MG63 (cell line): ENCODE measurements around the gene ANKRD50. TPM values are rescaled to one million over a fixed set of nuclear protein-coding genes. Genes with fewer than 3 reads are reported as not detected.

Experiments used
- DNase-seq: peaks from one replicate; pipeline ENCODE4 v3.0.0-alpha.2; 2020
- H3K27me3 ChIP-seq: fragments of 250-450 bp; sonication (Bioruptor Pico); 2 replicates; pipeline ENCODE4 v1.5.1; 2020; ENCODE audit warnings: mild to moderate bottlenecking, moderate library complexity
- H3K36me3 ChIP-seq: fragments of 250-450 bp; sonication (Bioruptor Pico); 2 replicates; pipeline ENCODE4 v1.5.1; 2020; ENCODE audit warnings: mild to moderate bottlenecking, moderate library complexity
- H3K4me3 ChIP-seq: fragments of 250-450 bp; sonication (Bioruptor Pico); 2 replicates; pipeline ENCODE4 v1.5.1; 2020; ENCODE audit warnings: mild to moderate bottlenecking, moderate library complexity
- H3K9me3 ChIP-seq: fragments of 250-450 bp; sonication (Bioruptor Pico); 2 replicates; pipeline ENCODE4 v1.5.1; 2020; ENCODE audit warnings: mild to moderate bottlenecking, moderate library complexity
- total RNA-seq: library from RNA; depleted of rRNA; stranded (reverse); fragments of >200 nt; shearing (Covaris generic); gene quantifications from 2 replicates; pipeline ENCODE4 v1.2.3, GENCODE V29; 2014; ENCODE audit warnings: low replicate concordance

Gene ANKRD50
- total RNA-seq, 1 experiment from 2014 or later, result 4.4 TPM

- peak; percentile 9 for DNase-seq
- H3K4me3 ChIP-seq, result peak overlapping the region; percentile 61
Observed at GRCh38 chr4:124711471-124712371, 811 bp downstream of the ANKRD50 start.

GRCh38 chr4:124710911-124711310 lies 1.6 kb downstream of the ANKRD50 start:
- peak; percentile 25 for DNase-seq
- no peaks in the 10 kb centered on the region for H3K27me3 ChIP-seq
- H3K36me3 ChIP-seq, result peaks cover 9% of the 10 kb centered on the region
- peak overlapping the region; percentile 61 for H3K4me3 ChIP-seq
- no peaks in the 10 kb centered on the region for H3K9me3 ChIP-seq

More at GRCh38 chr4:124711471-124712371, 811 bp downstream of the ANKRD50 start:
- Histone ChIP-seq H3K27me3 (no peaks in the 10 kb centered on the region), H3K36me3 (peaks cover 5% of the 10 kb centered on the region; the same call in 1 of the 2 replicates), H3K9me3 (no peaks in the 10 kb centered on the region)

GRCh38 chr4:124710015-124710741 lies 2.4 kb downstream of the ANKRD50 start:
- peak overlapping the region; percentile 61 for H3K4me3 ChIP-seq
- H3K9me3 ChIP-seq, result no peaks in the 10 kb centered on the region
- no peaks in the 10 kb centered on the region for H3K27me3 ChIP-seq
- peaks cover 9% of the 10 kb centered on the region for H3K36me3 ChIP-seq
- DNase-seq, result no peak

DNA sequence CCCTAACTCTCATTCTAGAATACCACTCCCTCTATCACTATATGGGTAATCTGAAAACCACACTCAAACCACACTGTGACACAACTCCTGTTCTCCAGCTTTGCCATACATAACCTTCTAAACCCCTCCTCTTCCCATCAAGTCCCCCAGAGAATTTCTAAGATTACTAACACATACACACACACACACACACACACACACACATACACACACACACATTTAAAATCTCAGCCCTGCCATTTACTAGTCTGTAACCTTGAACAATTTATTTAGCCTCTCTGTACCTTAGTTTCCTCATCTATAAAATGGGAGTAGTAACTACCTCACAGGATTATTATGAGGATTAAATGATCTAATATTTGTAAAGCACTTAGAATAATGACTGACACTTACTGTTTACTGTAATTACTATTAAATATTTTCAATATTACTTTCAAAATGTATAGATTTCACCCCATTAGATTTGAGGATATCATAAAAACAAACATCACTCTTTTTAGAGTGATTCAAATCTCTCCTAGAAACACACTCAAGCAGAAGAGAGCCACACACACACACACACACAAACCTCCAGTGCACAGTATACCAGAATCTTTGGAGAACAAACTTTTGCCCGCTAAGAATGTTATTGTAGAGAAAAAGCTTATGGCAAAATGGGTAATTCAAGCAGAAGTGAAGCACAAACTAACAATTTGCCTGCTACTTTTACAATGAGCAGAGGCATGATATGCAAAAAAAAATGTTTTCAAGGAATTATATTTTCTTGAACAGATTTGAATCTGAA lies 3.8 kb downstream of the ANKRD50 start:
- Histone ChIP-seq H3K4me3 (peak overlapping the region; percentile 61), H3K27me3 (no peaks in the 10 kb centered on the region), H3K9me3 (no peaks in the 10 kb centered on the region), H3K36me3 (peaks cover 9% of the 10 kb centered on the region)
- no peak for DNase-seq

DNA sequence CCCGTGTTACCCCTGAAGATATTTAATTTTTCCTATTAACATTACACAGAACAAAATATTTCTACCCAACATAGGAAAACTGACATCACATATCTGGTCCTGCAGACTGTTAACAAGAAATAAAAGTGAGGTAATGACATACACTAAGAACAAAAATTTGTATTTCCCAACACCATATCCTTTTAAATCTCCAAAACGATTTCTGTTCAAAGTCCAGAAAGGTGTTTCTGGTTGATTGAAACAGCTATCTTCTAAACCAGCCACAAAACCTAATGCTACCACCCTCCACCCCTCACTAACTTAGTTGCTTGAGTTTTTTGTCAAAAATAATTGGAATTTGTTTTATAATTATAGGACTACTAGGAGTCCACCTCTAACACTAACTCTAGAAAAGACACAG lies 7.1 kb downstream of the ANKRD50 start:
- Histone ChIP-seq H3K36me3 (peaks cover 15% of the 10 kb centered on the region), H3K4me3 (no peak overlapping the region), H3K9me3 (no peaks in the 10 kb centered on the region), H3K27me3 (no peaks in the 10 kb centered on the region)
- DNase-seq, result no peak

GRCh38 chr4:124703154-124703553 lies 9.4 kb downstream of the ANKRD50 start:
- peaks cover 22% of the 10 kb centered on the region for H3K36me3 ChIP-seq
- no peaks in the 10 kb centered on the region for H3K9me3 ChIP-seq
- H3K4me3 ChIP-seq, result no peak overlapping the region
- H3K27me3 ChIP-seq, result no peaks in the 10 kb centered on the region
- DNase-seq, result no peak

DNA sequence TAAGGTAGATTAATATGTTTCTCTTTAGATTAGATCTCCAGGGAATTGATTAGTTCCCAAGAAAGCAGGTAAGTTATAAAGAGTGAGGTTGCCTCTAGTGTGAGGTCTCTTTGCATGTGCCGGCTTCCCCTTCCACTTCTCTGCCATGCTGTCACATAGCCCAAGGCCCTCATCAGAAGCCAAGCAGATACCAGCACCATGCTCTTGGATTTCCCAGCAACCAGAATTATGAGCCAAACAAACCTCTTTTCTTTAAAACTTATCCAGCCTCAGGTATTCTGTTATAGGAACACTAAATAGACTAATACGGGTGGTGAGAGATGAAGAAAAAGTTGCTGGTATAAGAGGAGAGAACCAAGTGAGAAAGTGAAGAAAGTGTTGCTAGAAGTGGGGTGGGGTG lies 15.1 kb downstream of the ANKRD50 start:
- no peak for DNase-seq
- H3K9me3 ChIP-seq, result no peaks in the 10 kb centered on the region
- H3K36me3 ChIP-seq, result peaks cover 16% of the 10 kb centered on the region
- no peak overlapping the region for H3K4me3 ChIP-seq
- H3K27me3 ChIP-seq, result no peaks in the 10 kb centered on the region

GRCh38 chr4:124696182-124696581 lies 16.4 kb downstream of the ANKRD50 start:
- no peaks in the 10 kb centered on the region for H3K27me3 ChIP-seq
- H3K36me3 ChIP-seq, result peaks cover 16% of the 10 kb centered on the region
- H3K4me3 ChIP-seq, result no peak overlapping the region
- no peak for DNase-seq
- no peaks in the 10 kb centered on the region for H3K9me3 ChIP-seq

- DNase-seq, result no peak
- Histone ChIP-seq H3K36me3 (peaks cover 9% of the 10 kb centered on the region), H3K27me3 (no peaks in the 10 kb centered on the region), H3K4me3 (no peak overlapping the region), H3K9me3 (no peaks in the 10 kb centered on the region)
Observed at GRCh38 chr4:124694946-124695598, 17.5 kb downstream of the ANKRD50 start.

- no peak overlapping the region for H3K4me3 ChIP-seq
- H3K9me3 ChIP-seq, result no peaks in the 10 kb centered on the region
- no peak for DNase-seq
- H3K27me3 ChIP-seq, result no peaks in the 10 kb centered on the region
- peaks cover 11% of the 10 kb centered on the region for H3K36me3 ChIP-seq
Observed at GRCh38 chr4:124694306-124694705, 18.2 kb downstream of the ANKRD50 start.

GRCh38 chr4:124691801-124692200 lies 20.7 kb downstream of the ANKRD50 start:
- no peak overlapping the region for H3K4me3 ChIP-seq
- H3K9me3 ChIP-seq, result no peaks in the 10 kb centered on the region
- no peaks in the 10 kb centered on the region for H3K27me3 ChIP-seq
- DNase-seq, result no peak
- H3K36me3 ChIP-seq, result peaks cover 8% of the 10 kb centered on the region

GRCh38 chr4:124686279-124686678 lies 26.3 kb downstream of the ANKRD50 start:
- DNase-seq, result no peak
- Histone ChIP-seq H3K4me3 (no peak overlapping the region), H3K36me3 (peaks cover 5% of the 10 kb centered on the region), H3K27me3 (no peaks in the 10 kb centered on the region), H3K9me3 (no peaks in the 10 kb centered on the region)

DNA sequence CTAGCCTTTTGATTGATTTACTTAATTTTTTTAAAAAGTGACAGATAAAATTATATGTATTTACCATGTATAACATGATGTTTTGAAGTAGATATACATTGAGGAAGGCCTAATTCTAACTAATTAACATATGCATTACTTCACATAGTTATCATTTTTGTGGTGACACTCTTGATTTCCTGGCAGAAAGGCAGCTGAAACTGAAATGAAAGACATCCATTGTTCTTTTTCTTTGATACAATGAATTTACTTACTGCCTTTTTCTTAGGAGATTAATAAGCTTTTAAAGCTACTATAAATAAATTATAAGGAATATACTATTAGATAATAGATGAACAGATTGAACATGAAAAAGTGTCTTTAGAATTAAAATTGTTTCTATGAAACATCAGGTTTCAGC lies 26.7 kb downstream of the ANKRD50 start:
- DNase-seq, result no peak
- H3K9me3 ChIP-seq, result no peaks in the 10 kb centered on the region
- H3K4me3 ChIP-seq, result no peak overlapping the region
- no peaks in the 10 kb centered on the region for H3K27me3 ChIP-seq
- peaks cover 5% of the 10 kb centered on the region for H3K36me3 ChIP-seq

DNA sequence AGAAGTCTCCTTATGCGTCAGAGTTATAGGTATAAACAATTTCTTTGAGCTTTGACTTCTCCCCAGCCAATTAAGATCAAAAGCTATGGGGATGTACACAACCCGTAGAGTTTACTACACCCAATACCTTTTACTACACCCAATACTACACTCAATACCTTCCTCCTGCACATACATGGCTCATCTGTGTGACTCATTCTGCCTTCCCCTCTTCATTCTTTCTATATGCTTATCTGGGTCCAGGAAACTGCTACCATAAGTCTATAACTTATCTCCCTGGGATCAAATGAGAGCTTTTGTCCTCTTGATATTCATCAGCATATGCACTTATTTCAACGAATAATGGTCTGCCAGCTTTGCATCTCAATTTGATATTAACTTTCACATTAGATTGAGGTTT lies 28.2 kb downstream of the ANKRD50 start:
- Histone ChIP-seq H3K27me3 (no peaks in the 10 kb centered on the region), H3K4me3 (no peak overlapping the region), H3K9me3 (no peaks in the 10 kb centered on the region), H3K36me3 (peaks cover 3% of the 10 kb centered on the region)
- DNase-seq, result no peak

DNA sequence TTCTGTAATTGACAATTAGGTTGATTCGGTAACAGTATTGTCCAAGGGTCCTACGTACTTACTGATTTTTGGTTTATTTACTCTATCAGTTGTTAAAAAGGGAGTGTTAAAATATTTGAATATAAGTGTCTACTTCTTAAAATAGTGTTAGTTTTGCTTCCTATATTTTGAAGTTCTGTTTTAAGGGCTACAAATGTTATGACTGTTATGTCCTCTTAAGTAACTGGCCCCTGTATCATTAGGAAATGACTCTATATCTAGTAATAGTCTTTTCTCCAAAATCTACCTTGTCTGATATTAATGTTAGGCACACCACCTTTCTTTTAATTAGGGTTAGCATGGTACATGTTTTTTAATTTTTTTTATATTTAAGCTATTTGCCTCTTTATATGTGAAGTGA lies 30.1 kb downstream of the ANKRD50 start:
- H3K4me3 ChIP-seq, result no peak overlapping the region
- H3K9me3 ChIP-seq, result no peaks in the 10 kb centered on the region
- peaks cover 6% of the 10 kb centered on the region; the same call in 1 of the 2 replicates for H3K36me3 ChIP-seq
- DNase-seq, result no peak
- no peaks in the 10 kb centered on the region for H3K27me3 ChIP-seq

GRCh38 chr4:124666496-124666895 lies 46.0 kb downstream of the ANKRD50 start:
- H3K36me3 ChIP-seq, result peaks cover 14% of the 10 kb centered on the region
- H3K27me3 ChIP-seq, result no peaks in the 10 kb centered on the region
- no peak overlapping the region for H3K4me3 ChIP-seq
- no peak for DNase-seq
- H3K9me3 ChIP-seq, result no peaks in the 10 kb centered on the region
